HG03575 (cell line): Measurements from ENCODE around the gene CAB39.
"Not testable (repeated sequence)": the region's sequence is repeated elsewhere in the genome, so short reads cannot be mapped to it uniquely, and the experiment has no call there.

Experiments used
- ATAC-seq: cut with Tn5 transposase; IDR thresholded peaks from one replicate; pipeline ENCODE4 v1.9.1; 2021; ENCODE audit not compliant: unreplicated experiment, insufficient number of reproducible peaks, low FRiP score; ENCODE audit errors: extremely low read depth

Gene CAB39

DNA sequence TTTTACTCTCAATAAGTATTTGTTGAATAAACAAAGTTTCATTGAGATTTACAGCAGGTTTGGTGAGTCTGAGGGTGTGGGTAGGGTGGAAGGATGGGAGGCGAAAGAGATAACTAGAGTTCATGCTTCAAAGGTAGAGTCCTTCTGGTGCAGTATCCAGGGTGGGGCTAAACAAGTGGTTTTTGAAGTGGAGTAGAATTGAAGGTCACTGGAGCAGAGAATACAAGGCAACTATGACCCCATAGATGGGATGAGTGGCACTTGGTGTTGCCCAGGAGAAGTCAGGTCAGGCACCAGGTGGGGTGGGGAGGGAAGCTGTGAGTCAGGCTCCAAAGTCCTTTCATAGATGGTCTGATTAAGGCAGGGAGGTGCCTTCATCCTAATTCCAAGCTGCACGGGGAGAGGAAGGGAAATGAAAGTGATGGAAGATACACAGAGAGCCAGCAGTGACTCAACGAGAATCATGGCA lies 6.6 kb upstream of the CAB39 start:
- ATAC-seq: no peak

GRCh38 chr2:230706966-230707365 lies 5.7 kb upstream of the CAB39 start:
- no peak for ATAC-seq

DNA sequence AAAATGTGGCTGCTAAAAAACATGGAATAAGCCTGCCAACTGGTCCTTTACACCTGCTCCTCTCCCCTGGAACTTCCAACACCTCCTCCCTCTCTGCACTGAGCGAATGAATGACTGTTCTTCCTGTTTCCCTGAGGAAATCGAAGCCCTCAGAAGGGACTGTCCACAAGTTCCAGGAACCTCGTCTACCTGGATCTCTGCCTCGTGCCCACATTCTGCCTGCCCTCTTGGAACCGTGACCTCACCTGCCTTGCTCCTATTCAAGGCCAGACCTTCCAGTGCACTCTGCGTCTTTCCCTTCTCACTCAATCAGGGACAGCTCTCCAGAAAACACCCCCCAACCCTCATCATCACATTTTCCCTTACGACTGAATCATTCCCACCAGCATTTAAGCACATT lies 4.4 kb upstream of the CAB39 start:
- ATAC-seq: no peak

GRCh38 chr2:230711224-230711623 lies 1.4 kb upstream of the CAB39 start:
- no peak for ATAC-seq

DNA sequence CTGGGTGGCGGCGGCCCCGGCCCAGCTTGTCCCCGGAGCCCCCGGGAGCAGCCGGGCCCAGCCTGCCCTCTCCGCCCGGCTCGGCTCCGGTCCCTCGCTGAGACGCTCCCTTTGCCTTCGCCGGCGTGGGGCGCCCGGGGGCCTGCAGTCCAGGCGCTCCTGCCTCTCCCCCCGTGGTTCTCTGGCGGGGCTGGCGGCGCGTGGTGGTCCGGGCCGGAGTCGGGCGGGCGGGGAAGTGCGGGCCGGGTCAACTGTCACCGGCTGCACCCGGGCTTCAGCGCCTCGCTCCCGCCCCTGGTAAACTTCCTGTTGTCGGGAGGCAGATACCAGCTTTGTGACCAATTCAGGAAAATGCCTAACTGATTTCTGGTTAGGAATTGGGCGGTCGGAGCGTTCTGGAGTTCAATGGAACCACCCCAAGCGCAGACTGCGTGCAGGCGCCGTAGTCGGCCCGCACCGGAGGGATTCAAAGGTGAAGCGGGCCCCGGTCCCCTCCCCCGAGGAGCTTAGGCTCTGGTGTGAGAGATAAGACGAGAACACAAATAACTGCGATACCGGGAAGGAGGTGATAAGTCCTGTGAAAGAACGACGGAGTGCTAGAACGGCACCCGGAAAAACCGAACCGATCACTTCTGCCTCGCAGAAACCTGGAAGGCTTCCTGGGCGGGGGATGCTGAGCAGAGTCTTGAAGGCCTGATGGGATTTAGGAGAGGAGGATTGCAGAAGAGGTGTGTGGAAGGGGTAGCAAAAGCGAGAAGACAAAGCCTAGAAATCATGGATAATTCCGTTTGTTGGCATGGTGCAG lies 891 bp downstream of the CAB39 start:
- ATAC-seq: no peak

DNA sequence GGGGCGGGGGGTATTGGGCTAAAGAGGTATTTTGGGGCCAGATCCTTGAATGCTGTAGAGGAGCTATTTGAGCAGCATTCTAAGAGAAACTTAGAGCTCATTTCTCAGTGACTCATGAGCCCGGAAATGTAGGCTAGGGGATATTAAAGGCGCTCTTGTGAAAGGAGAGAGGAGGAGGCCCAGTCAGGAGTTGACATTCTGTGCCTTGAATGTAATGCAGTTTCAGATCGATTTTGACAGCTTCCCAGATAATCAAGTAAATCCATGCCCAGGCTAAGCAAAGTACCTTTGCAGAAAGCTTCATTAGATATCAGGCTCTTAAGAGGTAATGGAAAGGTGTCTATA lies 1.5 kb downstream of the CAB39 start:
- ATAC-seq: no peak

DNA sequence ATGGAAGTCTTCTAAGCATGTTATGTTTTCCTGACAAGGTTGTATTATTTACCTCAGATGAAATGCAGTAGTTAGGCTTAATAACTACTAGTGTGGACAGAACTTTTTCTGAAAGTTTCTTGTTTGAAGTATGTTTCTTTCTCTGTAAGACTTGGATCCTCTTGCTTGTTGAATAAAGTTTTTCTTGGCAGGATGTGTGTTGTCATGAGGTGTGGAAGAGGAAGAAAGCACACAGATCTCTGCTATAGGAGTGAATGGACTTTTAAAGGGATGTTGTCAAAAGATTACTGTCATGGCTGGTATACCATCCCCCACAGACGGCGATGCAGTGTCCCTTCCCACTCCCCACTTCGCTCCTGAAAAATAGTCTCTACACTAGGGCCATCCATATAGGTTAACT lies 2.6 kb downstream of the CAB39 start:
- ATAC-seq: no peak

DNA sequence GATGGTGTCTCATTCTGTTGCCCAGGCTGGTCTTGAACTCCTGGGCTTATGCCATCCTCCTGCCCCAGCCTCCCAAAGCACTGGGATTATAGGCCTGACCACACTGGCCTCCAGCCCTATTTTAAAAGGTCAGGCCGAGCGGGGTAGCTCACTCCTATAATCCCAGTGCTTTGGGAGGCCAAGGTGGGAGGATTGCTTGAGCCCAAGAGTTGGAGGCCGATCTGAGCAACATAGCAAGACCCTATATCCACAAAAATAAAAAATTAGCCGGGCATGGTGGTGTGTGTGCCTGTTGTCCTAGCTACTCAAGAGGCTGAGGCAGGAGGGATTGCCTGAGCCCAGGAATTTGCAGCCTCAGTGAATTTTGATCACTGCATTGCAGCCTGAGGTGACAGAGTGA lies 3.9 kb downstream of the CAB39 start:
- ATAC-seq: no peak

GRCh38 chr2:230717600-230717999 lies 5.0 kb downstream of the CAB39 start:
- no peak for ATAC-seq

- ATAC-seq: no peak
These were observed 6.7 kb downstream of the CAB39 start for GRCh38 chr2:230719340-230719739.

DNA sequence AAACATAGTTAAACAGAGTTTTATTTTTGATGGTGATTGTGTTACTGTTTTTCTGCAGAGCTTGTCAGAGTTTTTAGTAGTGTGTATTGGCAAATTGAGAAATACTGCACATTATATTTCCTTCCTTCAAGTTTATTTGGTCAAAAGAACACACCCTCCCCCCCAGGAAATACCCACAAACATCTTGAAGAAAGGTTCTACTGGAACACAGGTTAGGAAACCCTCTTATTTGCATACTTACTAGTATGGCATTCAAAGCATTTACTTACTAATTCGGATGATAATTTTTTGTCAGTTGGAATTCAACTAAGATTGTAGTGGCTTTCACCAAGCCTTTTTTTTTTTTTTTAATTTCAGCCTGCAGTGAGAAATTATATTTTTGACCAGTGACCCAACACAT lies 9.1 kb downstream of the CAB39 start:
- no peak for ATAC-seq

DNA sequence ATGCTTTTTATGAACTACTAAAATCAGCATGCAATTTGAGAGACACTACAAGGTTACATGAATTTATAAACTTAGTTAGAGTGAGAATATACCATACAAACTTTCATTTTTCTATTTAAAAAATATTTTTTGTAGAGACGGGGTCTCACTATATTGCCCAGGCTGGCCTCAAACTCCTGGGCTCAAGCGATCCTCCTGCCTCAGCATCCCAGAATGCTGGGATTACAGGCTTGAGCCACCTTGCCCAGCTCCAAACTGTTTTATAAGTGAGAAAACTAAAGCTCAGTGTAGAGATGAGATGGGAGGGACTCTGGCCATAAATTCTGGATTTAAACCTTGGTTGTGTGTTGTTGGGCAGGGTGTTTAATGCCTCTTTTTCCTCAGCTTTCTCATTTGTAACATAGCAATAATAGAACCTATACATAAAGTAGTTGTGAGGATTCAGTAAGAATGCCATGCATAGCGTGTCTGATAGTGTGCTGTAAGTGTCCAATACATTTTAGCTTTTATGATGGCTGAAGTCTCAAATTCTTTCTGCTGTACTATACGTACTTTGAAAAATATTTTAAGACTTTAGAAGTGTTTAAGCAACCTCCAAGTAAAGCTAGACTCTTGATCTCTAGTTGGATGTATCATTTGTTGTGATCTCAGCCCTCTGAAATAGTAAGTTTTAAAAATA lies 9.7 kb downstream of the CAB39 start:
- ATAC-seq: no peak

DNA sequence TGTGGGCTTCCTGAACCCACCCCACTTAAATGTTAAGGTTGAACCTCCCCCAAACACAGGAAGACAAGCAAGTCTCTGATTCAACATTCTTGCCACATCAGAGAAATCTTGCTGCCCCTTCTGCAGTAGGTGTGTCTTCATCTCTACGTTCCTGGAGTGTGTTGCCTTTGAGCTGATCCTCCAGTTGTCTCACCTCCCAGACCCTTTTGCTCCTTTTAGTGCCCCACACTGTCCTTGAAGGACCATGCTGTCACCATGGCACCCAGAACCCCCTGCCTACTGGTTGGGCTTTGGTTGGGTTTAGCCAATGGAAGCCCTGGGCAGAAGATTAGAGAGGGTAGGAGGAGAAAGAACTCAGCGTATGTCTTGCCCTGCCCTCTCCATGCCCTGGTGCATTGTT lies 10.7 kb downstream of the CAB39 start:
- no peak for ATAC-seq

GRCh38 chr2:230724957-230725356 lies 12.3 kb downstream of the CAB39 start:
- ATAC-seq: not testable (repeated sequence)

- no peak for ATAC-seq
These were observed 18.9 kb downstream of the CAB39 start for GRCh38 chr2:230731512-230731911.

GRCh38 chr2:230732914-230733401 lies 20.3 kb downstream of the CAB39 start:
- ATAC-seq: no peak

DNA sequence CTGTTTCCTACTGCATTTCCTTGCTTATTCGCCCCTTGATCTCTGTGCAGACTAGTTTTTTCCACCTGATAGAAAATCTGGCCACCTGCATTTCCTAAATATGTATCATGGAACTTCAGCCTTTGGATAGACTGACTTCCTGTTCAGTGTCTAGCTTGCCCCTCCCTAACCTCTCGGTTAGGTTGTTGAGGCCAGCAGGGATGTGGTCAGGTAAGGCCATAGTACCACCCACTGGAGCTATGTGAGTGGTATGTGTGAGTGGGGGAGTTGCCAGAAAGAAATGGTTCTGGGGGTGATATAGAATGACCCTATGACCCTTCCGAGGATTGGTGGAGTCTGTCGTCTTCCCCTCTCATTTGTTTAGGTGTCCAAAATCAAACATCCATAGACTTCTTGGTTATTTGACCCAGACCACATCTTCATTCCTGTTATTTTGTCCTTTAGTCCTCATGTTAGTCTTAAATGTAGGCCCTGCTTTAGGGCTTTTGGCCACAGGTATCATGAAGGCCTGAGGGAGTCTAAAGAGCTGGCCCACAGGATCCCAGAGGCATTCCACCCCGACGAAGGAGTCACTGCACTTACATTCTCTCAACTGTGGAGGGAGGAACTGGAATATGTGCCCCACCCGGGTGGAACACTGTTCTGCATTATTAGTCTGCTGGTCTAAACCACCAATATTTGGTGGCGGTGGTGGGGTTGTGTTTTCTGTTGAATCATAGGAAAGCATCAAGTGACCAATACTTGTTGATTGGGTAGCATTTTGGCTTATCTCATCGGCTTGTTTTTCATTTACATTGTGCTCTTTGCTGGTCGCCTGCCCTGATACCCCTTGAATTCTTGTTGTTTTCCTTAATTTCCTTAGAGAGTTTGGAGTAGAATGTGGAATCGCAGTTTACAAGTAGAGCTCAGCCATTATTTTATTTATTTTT lies 21.9 kb downstream of the CAB39 start:
- ATAC-seq: no peak

DNA sequence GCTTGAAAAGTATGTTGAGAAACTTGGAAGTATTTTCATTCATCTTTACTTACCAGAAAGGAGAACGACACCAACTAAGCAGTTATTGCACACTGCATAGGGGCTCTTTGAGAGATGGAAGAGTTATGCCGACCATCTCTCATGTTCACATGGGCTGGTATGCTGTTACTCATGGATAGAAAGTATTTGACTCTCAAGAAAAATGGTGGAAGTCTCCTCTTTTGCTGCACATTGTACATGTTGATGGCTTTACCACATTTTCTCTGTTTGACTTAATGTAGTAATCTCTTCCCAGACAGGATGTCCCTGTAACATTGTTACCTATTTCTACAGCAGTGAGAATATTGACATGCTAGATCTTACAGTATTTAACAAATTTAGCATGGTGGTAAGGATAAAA lies 23.2 kb downstream of the CAB39 start:
- no peak for ATAC-seq

DNA sequence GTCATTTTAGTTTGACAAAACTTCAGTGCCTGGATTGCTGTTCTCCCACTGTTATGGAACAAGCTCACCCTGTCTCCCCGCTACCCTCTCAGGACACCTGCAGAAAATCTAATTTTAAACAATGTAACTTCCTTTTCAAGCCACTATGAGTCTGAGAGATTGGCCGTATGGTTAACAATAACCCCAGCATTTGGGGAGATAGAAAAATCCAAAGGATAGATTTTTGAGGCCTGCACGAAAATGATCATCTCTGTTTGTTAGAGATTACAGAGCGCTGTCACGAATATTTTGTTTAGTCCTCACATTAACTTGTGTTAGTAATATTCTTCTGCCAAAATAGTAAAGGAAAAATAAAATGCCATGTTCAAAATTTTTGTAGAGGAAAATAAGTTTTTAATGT lies 24.7 kb downstream of the CAB39 start:
- ATAC-seq: no peak
